GM19193 (cell line): ENCODE results near the gene ALX3.

Source experiments
- POLR2A ChIP-seq: IDR thresholded peaks from 4 replicates; pipeline ENCODE4 v1.6.1; 2011; ENCODE audit not compliant: insufficient read depth, insufficient read length; ENCODE audit errors: extremely low read depth

ALX3 gene

DNA sequence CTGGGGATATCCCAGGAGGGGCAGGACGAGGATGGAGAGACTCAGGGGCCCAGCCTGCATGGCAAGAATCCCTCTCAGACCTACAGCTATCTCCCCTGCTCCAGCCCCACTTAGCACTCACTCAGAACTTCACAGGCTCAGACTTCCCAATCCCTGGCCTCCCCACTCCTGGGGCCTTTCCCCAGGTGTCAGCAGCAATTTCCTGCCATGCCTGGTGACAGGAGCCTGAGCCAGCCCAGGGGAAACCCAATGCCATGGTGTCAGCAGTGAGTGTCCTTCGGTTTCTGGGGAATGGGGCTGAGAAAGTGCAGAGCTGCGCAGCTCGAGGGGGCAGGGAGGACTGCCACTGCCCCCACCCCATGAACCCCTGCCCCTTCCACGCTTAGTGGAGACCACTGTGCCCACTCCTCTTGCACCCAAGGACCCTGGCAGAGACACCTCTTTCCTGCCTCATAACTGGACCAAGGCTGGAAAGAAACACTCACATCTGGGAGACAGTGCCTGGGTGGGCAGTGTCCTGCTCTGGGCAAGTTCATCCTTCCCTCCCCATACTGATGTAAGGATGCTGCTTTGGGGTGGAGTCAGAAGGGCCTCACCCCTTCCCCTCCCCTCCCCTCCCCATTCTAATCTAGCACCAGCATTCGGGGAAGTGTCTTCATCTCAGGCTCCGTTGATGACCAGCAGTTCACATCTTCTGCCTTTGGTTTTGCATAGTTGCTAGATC is 24.6 kb upstream of the ALX3 start:
- no peak for TF ChIP-seq POLR2A

GRCh38 chr1:110092991-110093390 is 22.5 kb upstream of the ALX3 start:
- no peak for TF ChIP-seq POLR2A

GRCh38 chr1:110091791-110092190 is 21.3 kb upstream of the ALX3 start:
- no peak for TF ChIP-seq POLR2A

DNA sequence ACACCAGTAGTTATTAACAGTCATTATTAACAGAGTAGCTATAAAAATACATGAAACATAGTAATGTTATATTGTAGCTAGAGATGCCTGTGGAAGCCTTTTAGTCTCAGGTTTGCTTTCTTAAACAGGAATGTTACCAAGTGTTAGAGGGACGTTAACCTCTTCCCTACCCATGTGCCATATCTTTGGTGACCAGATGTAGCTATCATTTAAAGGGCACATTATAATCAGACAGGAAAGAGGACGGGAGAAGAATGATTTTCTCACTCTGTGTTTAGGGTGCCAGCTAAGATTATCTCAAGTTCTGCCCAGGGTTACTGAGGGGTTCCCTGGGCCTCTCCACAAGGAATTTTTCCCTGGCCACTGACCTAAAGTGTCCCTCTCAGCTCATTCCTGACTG is 20.9 kb upstream of the ALX3 start:
- TF ChIP-seq POLR2A = no peak

- no peak for TF ChIP-seq POLR2A
Measured at GRCh38 chr1:110089561-110090275, 19.2 kb upstream of the ALX3 start.

DNA sequence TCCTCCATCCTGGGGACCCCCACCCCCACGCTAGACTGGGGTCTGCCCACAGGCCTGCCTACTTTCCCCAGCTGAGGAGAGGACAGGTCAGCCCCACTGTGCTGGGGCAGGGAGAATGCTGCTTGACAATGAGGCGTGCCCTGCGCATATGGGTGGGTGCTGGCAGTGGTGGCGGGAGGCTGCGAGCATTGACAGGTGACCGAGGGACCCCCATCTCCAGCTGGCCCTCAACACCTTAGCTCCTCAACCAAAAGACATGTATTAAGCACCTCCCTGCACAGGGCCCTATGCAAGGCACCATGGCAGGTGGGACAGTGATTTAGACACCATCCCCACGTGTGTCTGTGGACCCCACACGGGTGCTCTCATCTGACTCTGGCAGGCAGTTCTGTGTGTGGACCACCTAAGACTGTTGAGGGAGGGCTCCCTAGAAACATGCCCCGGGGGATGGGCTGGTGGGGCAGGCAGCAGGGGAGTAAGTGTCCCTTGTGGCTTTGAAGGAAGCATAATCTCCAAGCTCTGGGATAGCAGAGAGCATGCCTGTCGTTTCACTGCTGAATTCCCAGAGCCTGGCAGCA is 18.4 kb upstream of the ALX3 start:
- TF ChIP-seq POLR2A = no peak

DNA sequence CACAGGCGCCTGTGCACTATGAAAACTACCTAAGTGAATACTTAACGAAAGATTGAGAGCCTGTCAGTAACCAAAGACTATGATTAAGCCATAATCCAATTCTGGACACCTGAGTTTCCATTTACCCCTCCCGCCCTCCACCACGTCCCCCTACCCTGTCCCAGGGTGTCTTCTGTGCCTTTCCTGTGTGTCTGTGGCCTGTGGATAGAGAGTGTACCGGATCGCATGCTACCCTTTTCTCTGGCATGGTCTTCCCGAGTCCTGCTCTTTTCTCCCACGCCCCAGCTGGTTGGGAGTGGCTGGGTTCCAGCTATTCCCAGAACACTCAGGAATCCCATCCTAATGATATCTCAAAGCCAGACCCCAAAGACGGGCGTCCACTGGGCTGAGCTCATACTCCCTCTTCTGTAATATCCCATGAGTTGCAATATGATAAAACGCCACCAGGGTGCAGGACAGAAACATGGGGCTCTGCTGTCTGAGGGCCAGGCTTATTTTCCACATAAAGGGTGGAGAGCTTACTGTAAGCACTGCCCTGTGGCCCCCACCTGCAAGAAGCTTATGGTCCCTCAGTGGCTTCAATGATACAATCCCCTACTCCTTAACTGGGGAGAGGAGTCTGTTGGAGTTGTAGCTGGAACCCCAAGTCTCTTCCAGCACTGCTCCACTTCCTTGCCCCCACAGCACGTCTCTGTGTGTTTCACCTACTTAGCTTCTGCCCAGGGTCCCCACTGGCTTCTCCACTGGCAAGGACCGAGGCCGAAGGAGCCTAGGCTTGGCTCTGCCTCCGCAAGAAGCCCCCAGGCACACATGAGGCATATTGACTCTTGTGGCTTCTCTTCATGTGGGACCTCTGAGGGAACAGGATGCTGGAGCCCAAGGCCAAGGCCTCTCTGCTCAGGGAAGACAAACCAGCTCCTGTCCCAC is 17.6 kb upstream of the ALX3 start:
- no peak for TF ChIP-seq POLR2A

- TF ChIP-seq POLR2A = no peak
Measured at GRCh38 chr1:110086961-110087360, 16.5 kb upstream of the ALX3 start.

- TF ChIP-seq POLR2A = no peak
Measured at GRCh38 chr1:110085671-110086070, 15.2 kb upstream of the ALX3 start.

DNA sequence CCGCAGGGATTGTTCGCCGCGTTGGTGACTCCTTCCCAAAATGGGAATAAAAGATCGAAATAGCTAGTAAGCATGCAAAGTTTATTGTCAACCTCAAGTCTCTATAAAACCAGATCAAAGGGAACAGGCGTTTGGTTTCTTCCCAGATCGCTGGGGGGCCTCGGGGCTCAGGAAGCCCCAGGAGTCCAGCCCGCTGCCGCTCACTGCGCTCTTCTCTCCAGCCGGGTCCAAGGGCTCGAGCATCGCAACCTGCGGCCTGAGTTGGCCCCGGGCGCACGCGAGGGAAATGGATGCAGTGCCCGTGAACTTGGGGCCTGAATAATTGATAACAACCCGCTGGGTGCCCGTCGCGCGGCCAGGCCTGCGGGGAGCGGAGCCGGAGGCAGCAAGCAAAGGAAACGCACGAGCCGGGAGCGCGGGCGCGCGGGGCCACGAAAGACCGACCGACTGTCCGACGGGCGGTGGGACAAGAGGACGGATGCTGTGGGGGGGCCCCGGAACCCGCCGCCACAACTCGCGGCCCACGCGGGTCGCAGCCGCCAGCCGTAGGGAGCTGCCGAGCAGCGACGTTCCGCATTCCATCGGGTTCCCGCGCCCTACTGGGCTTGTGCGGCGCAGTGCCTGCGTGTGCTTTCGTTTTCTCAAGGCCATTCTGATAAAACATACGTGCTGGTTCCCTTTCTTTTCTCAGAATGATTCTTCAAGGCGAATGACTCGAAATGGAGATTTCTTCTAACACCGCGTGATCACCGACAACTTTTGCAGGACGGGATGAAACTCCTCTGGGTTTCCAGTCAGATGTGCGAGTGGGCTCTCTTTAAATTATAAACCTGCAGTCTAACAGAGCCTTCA is 14.0 kb upstream of the ALX3 start:
- TF ChIP-seq POLR2A = no peak

- no peak for TF ChIP-seq POLR2A
Measured at GRCh38 chr1:110083866-110084226, 13.4 kb upstream of the ALX3 start.

DNA sequence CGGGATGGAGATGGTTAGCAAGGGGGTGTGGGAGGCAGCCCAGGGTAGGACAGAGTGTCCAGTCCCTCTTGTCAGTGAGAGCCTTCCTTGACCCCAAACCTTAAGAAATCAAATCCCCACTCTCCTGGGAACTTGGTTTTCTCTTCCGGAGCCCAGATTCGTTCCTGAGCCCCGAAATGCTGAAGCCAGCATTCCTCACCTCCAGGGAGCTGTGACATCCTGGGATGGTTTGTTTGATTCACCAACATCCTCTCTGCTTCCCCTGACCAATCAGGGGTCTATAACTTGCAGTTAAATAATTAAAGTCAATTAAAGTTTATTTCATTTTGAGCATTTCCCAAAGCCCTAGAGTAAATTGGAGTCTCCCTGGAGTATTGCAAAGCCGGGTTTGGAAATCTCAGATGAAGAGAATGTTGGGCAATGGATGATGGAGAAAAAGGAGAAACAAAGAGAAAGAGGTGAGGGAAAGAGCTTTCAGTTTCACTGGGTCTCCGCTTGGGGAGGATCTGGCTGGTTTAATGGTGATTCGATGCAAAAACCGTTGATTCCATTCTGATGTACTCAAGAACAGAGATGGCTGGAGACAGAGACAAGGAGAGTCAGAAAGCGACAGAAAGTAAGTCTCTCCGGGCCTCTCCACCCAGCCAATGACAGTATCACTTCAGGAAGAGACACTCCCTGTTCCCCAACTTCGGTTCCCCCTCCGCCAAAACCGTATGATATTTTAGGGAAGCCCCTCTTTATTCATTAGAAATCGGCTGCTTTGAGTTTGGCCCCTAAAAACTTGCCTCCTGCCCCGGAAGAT is 12.8 kb upstream of the ALX3 start:
- TF ChIP-seq POLR2A = no peak

DNA sequence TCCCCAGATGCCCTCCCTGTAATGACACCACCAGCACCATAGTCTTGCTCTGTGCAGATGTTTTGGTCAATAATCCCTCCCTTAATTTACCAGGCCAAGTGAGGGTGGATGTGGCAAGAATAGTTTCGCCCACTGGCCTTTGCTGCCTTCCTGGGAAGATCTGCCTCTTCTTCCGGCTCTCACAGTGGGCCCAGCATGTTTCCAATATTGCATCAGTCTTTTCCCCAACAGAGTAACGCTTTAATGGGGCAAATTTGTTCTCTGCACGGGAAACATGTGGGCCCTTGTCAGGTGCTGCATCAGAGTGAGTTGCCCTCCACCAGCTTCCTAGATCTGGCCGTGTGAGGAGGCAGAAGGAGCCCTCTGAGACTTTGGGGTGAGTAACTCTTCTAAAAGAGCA is 12.0 kb upstream of the ALX3 start:
- no peak for TF ChIP-seq POLR2A
